Measurements from ENCODE around the gene MADCAM1. TPM values are rescaled to one million over a fixed set of nuclear protein-coding genes. Genes with fewer than 3 reads are reported as not detected.
A peak's percentile ranks its signal among the peaks of the same experiment; 100 is the strongest.

The MADCAM1 gene
- total RNA-seq, 1 donor, result 0.72 TPM

DNA sequence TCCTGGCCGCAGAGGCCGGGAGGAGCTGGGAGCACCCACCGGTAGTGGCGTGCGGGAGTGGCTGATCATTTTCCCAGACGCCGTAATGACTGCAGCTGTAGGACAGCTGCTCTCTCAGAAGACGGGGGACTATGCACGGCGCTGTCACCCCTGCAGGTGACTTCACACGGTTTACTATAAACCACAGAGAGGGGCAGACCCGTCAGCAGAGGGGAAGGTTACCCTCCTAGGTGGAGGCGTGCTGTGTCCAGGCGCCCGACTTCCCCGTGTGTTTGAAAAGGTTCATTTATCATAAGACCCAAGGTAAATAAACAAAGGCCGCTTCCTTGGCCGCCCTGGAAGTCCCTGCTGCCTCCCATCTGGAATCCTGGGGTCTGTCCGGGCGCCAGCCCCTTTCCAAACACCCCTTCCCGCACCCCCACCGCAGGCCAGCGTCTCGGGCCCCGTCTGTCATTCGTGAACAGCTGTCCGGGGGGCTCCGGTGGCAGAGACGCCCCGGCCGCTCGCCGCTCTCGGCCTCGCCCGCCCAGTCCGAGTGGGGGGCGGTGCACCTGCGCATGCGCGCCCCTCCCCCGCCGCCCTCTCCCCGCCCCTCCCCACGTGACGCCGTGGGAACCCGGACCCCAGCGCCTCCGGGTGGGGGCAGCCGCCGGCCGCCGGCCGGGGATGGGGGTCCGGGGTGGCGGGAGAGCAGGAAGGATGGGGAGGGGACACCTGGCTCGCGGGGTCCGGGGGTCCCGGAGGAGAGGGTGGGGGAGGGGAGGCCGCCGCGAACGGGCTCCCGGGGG, 36.4 kb upstream of the MADCAM1 start:
- peak; percentile 97 for DNase-seq (ENCODE audit: insufficient read length, low spot score, missing footprints)
- H3K9me3 ChIP-seq (ENCODE audit: low read depth, low read length), result no peaks in the 10 kb centered on the region
- peak overlapping the region; percentile 51 for H3K4me3 ChIP-seq (ENCODE audit: insufficient read depth, low read length)
- no peaks in the 10 kb centered on the region for H3K36me3 ChIP-seq (ENCODE audit: insufficient read depth, low read length)
- no peak for TF ChIP-seq CTCF (IDR thresholded peaks at IDR 0.05; ENCODE audit: extremely low read depth, low read depth, low read length)
- H3K79me2 ChIP-seq (ENCODE audit: insufficient read depth, low read length), result no peaks in the 10 kb centered on the region
- H4K20me1 ChIP-seq (ENCODE audit: insufficient read depth, low read length), result no peaks in the 10 kb centered on the region
- no peak overlapping the region for H3K27ac ChIP-seq (ENCODE audit: low read depth, low read length)
- H3K27me3 ChIP-seq (ENCODE audit: insufficient read depth, low read length), result peaks cover 23% of the 10 kb centered on the region
- H3K4me2 ChIP-seq (ENCODE audit: insufficient read depth, low read length), result peak overlapping the region; percentile 32
- no peaks in the 10 kb centered on the region for H3K4me1 ChIP-seq (ENCODE audit: insufficient read depth, low read length)
- H2AFZ ChIP-seq (ENCODE audit: low read length), result peak overlapping the region; percentile 25

- Histone ChIP-seq H3K4me1 (ENCODE audit: insufficient read depth, low read length) (no peaks in the 10 kb centered on the region), H2AFZ (ENCODE audit: low read length) (peak within 1 kb of the TSS; percentile 25), H3K79me2 (ENCODE audit: insufficient read depth, low read length) (no peaks in the 10 kb centered on the region), H3K4me2 (ENCODE audit: insufficient read depth, low read length) (peak within 1 kb of the TSS; percentile 32), H3K4me3 (ENCODE audit: insufficient read depth, low read length) (peak within 1 kb of the TSS; percentile 51), H4K20me1 (ENCODE audit: insufficient read depth, low read length) (no peaks in the 10 kb centered on the region), H3K27ac (ENCODE audit: low read depth, low read length) (no peak within 1 kb of the TSS), H3K9me3 (ENCODE audit: low read depth, low read length) (no peaks in the 10 kb centered on the region), H3K27me3 (ENCODE audit: insufficient read depth, low read length) (peaks cover 23% of the 10 kb centered on the region), H3K36me3 (ENCODE audit: insufficient read depth, low read length) (no peaks in the 10 kb centered on the region)
- DNase-seq (ENCODE audit: insufficient read length, low spot score, missing footprints), result no peak
- no peak for TF ChIP-seq CTCF (IDR thresholded peaks at IDR 0.05; ENCODE audit: extremely low read depth, low read depth, low read length)
These were observed 35.2 kb upstream of the MADCAM1 start, which contains the start of gene SHC2 for GRCh38 chr19:460877-461720. TSS of gene SHC2 (minus strand) at chr19:461033. CDS start at chr19:460996, 37 bp downstream.

DNA sequence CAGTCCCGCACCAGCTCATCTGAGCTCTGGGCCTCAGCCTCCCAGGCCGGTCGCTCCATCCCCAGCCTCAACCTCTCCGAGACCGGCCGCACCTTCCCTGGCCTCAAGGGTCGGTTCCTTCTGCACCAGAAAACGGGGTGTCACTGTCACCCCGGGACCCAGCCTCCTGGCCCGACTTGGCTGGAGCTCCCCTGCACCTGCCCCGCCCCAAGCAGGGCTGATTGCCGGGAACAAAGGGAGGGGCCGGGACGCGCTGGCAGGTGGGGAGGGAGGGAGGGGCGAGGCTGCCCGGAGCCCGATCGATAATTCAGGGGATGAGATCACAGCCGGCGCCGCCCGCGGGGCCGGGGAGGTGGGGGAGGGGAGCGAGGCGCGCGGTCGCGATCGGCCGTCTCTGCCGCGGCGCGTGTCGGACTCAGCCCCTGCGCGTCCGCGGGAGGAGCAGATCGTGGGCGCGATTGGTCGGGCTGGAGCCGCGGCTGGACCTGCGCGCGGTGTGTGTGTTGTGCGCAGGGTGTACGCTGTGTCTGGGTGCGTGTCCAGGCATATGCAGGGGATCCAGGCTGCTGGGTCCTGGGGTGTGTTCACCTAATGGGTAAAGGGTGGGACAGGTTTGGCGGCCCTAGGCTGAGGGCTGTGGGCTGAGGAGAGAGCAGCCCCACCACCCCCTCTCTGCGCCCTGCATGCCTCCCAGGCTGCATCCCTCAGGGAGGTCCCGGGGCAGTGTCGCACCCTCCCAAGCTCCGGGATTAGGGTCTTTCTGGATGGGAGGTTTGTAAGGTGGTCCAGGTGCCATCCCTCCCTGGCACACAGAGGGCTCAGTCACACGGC, 34.4 kb upstream of the MADCAM1 start:
- H3K4me3 ChIP-seq (ENCODE audit: insufficient read depth, low read length), result no peak overlapping the region
- no peaks in the 10 kb centered on the region for H4K20me1 ChIP-seq (ENCODE audit: insufficient read depth, low read length)
- no peak for TF ChIP-seq CTCF (IDR thresholded peaks at IDR 0.05; ENCODE audit: extremely low read depth, low read depth, low read length)
- no peaks in the 10 kb centered on the region for H3K4me1 ChIP-seq (ENCODE audit: insufficient read depth, low read length)
- no peaks in the 10 kb centered on the region for H3K9me3 ChIP-seq (ENCODE audit: low read depth, low read length)
- no peak overlapping the region for H3K4me2 ChIP-seq (ENCODE audit: insufficient read depth, low read length)
- H3K36me3 ChIP-seq (ENCODE audit: insufficient read depth, low read length), result no peaks in the 10 kb centered on the region
- no peak overlapping the region for H3K27ac ChIP-seq (ENCODE audit: low read depth, low read length)
- no peak for DNase-seq (ENCODE audit: insufficient read length, low spot score, missing footprints)
- H3K79me2 ChIP-seq (ENCODE audit: insufficient read depth, low read length), result no peaks in the 10 kb centered on the region
- no peak overlapping the region for H2AFZ ChIP-seq (ENCODE audit: low read length)
- peaks cover 23% of the 10 kb centered on the region for H3K27me3 ChIP-seq (ENCODE audit: insufficient read depth, low read length)

Measured in osteoblast (primary cell).